OCI-LY3 (cell line): ENCODE data around the gene ARSK.

Experiments
- H2AFZ ChIP-seq: fragments of 200-600, 300-600 bp; shearing (Covaris generic); 2 replicates; pipeline ENCODE4 v1.6.0; 2014; ENCODE audit warnings: antibody characterized with exemption, low read depth, low read length
- H3K27ac ChIP-seq: fragments of 200-600, 300-600 bp; sonication (generic); 2 replicates; pipeline ENCODE4 v1.5.1; 2014; ENCODE audit warnings: mild to moderate bottlenecking, low read length, moderate library complexity, mixed read lengths
- H3K27me3 ChIP-seq: fragments of 200-600, 300-600 bp; sonication (generic); 2 replicates; pipeline ENCODE4 v1.6.1; 2014; ENCODE audit warnings: low read depth, low read length, mixed read lengths
- H3K36me3 ChIP-seq: fragments of 200-600, 300-600 bp; sonication (generic); replicated peaks from 2 replicates; pipeline ENCODE3; 2014; ENCODE audit warnings: low read depth, low read length, mixed read lengths
- H3K4me1 ChIP-seq: fragments of 300-600, 200-600 bp; sonication (generic); 2 replicates; pipeline ENCODE4 v1.6.1; 2014; ENCODE audit warnings: low read length, mixed read lengths
- H3K4me2 ChIP-seq: fragments of 200-600, 300-600 bp; sonication (generic); 2 replicates; pipeline ENCODE4 v1.6.1; 2014; ENCODE audit warnings: low read length, mixed read lengths
- H3K4me3 ChIP-seq: fragments of 300-600, 200-600 bp; sonication (generic); 2 replicates; pipeline ENCODE4 v1.5.1; 2014; ENCODE audit warnings: antibody characterized with exemption, mild to moderate bottlenecking, low read length, moderate library complexity
- H3K79me2 ChIP-seq: fragments of 300-600, 200-600 bp; shearing (Covaris generic); 2 replicates; pipeline ENCODE4 v1.6.1; 2014; ENCODE audit warnings: mild to moderate bottlenecking, low read length, mixed read lengths
- H3K9ac ChIP-seq: fragments of 300-600, 200-600 bp; shearing (Covaris generic); 2 replicates; pipeline ENCODE4 v1.6.0; 2014; ENCODE audit warnings: mild to moderate bottlenecking, low read length, moderate library complexity
- H3K9me3 ChIP-seq: fragments of 200-600, 300-600 bp; shearing (Covaris generic); 2 replicates; pipeline ENCODE4 v1.6.1; 2014; ENCODE audit warnings: low read length, mixed read lengths; ENCODE audit not compliant: insufficient read depth
- H4K20me1 ChIP-seq: fragments of 200-600, 300-600 bp; sonication (generic); 2 replicates; pipeline ENCODE4 v1.6.1; 2016; ENCODE audit warnings: low read length, mixed read lengths; ENCODE audit not compliant: insufficient read depth
- CTCF ChIP-seq: fragments of 200-600, 300-600 bp; sonication (generic); IDR thresholded peaks from 2 replicates; pipeline ENCODE4 v1.5.1; 2014; ENCODE audit warnings: antibody characterized with exemption, low read length, low read depth
- EZH2phosphoT487 ChIP-seq: fragments of 200-600 bp; shearing (Covaris generic); IDR thresholded peaks from 2 replicates; pipeline ENCODE4 v1.6.1; 2018; ENCODE audit warnings: antibody characterized with exemption, mixed run types, low read depth

The ARSK gene

GRCh38 chr5:95599252-95599651, 44.4 kb downstream of the ARSK start:
- TF ChIP-seq CTCF (no peak), EZH2phosphoT487 (no peak)
- peaks cover 8% of the 10 kb centered on the region for H3K4me1 ChIP-seq

GRCh38 chr5:95600557-95600956, 45.7 kb downstream of the ARSK start:
- Histone ChIP-seq H3K4me1 (peaks cover 8% of the 10 kb centered on the region), H3K27ac (no peak overlapping the region), H3K36me3 (no peaks in the 10 kb centered on the region), H3K27me3 (no peaks in the 10 kb centered on the region), H2AFZ (no peak overlapping the region), H4K20me1 (no peaks in the 10 kb centered on the region), H3K9me3 (no peaks in the 10 kb centered on the region), H3K4me3 (no peak overlapping the region), H3K4me2 (no peak overlapping the region), H3K79me2 (no peaks in the 10 kb centered on the region), H3K9ac (no peak overlapping the region)
- TF ChIP-seq EZH2phosphoT487 (no peak), CTCF (no peak)

More at GRCh38 chr5:95599252-95599651, 44.4 kb downstream of the ARSK start:
- Histone ChIP-seq H2AFZ (no peak overlapping the region), H3K9ac (no peak overlapping the region), H3K4me2 (no peak overlapping the region), H3K79me2 (no peaks in the 10 kb centered on the region), H4K20me1 (no peaks in the 10 kb centered on the region), H3K9me3 (no peaks in the 10 kb centered on the region), H3K27me3 (no peaks in the 10 kb centered on the region), H3K36me3 (no peaks in the 10 kb centered on the region), H3K4me3 (no peak overlapping the region), H3K27ac (no peak overlapping the region)

- Histone ChIP-seq H3K4me3 (no peak overlapping the region), H3K4me2 (no peak overlapping the region), H4K20me1 (no peaks in the 10 kb centered on the region), H3K9ac (no peak overlapping the region), H3K36me3 (no peaks in the 10 kb centered on the region), H3K27me3 (no peaks in the 10 kb centered on the region), H3K9me3 (no peaks in the 10 kb centered on the region), H2AFZ (no peak overlapping the region), H3K79me2 (no peaks in the 10 kb centered on the region), H3K27ac (no peak overlapping the region), H3K4me1 (peaks cover 8% of the 10 kb centered on the region)
- TF ChIP-seq EZH2phosphoT487: no peak
- no peak for TF ChIP-seq CTCF
These were observed 50.9 kb downstream of the ARSK start for GRCh38 chr5:95605786-95606185.

- Histone ChIP-seq H2AFZ (no peak overlapping the region), H3K36me3 (no peaks in the 10 kb centered on the region), H3K79me2 (no peaks in the 10 kb centered on the region), H3K4me2 (no peak overlapping the region), H4K20me1 (no peaks in the 10 kb centered on the region), H3K9me3 (no peaks in the 10 kb centered on the region), H3K9ac (no peak overlapping the region), H3K27ac (no peak overlapping the region), H3K4me3 (no peak overlapping the region), H3K4me1 (peaks cover 8% of the 10 kb centered on the region), H3K27me3 (no peaks in the 10 kb centered on the region)
- TF ChIP-seq CTCF (no peak), EZH2phosphoT487 (no peak)
These were observed 51.5 kb downstream of the ARSK start for GRCh38 chr5:95606419-95606818.
